NCI-H2196 (cell line): ENCODE measurements around the gene MCC.

Experiments
- DNase-seq: peaks from one replicate; lab custom pipeline; 2025; ENCODE audit not compliant: unreplicated experiment; lab: John Stamatoyannopoulos, UW

MCC gene

DNA sequence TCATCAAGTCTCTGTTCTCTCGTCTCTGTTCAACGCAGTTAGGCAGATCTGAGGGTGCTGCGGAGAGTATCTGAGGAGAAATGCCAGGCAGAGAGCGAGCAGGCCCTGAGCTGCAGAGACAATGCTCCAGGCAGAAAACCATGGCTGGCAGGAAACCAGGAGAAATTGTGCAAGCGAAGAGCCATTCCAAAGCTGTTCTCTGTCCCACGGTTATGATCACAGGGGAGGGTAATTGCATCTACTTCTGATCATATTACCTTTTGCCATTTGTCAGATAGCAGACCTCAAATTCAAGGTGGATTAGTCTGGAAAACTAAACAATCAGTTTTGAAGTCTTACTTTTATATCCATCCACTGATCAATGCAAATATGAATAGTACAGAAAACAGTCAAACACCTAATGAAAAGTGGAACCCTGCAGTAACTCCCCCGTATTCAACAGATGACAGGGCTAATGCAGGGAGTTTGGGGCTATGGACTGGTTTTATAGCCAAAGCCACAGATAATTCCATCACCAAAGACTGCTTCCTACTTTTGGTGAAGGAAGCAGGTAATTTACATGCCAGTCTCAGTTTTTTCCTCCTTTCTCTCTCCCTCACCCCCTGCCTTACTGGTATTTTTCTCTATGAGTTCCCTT, 283.6 kb downstream of the MCC start:
- DNase-seq: no peak

GRCh38 chr5:113203916-113204315, 284.3 kb downstream of the MCC start:
- DNase-seq: no peak

GRCh38 chr5:113202746-113203716, 285.2 kb downstream of the MCC start:
- DNase-seq: no peak

GRCh38 chr5:113202287-113202686, 286.0 kb downstream of the MCC start:
- DNase-seq: no peak

- DNase-seq: no peak
Measured at GRCh38 chr5:113201715-113202114, 286.5 kb downstream of the MCC start.

GRCh38 chr5:113199122-113199905, 288.9 kb downstream of the MCC start:
- no peak for DNase-seq

- DNase-seq: no peak
Measured at GRCh38 chr5:113197456-113198200, 290.6 kb downstream of the MCC start.

DNA sequence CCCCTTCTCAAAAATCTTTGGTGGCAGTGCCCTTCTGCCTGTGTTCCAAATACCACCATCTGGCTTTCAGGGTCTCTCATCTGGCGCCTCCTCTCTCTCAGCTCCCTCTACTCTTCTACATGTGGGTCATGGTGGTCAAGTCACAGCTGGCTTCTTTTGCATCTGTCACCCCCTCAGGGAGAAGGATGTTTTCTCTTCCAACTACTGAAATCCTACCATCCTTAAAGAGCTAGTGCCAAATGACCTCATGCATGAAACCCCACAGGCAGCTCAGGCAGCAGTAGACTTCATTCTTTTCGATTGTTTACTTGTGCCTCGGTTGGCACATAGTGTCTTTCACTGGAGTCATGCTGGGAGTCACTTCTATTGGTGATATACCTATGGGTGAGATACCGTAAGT, 292.5 kb downstream of the MCC start:
- no peak for DNase-seq

GRCh38 chr5:113195251-113195650, 293.0 kb downstream of the MCC start:
- DNase-seq: no peak

- no peak for DNase-seq
Measured at GRCh38 chr5:113194591-113194990, 293.7 kb downstream of the MCC start.

DNA sequence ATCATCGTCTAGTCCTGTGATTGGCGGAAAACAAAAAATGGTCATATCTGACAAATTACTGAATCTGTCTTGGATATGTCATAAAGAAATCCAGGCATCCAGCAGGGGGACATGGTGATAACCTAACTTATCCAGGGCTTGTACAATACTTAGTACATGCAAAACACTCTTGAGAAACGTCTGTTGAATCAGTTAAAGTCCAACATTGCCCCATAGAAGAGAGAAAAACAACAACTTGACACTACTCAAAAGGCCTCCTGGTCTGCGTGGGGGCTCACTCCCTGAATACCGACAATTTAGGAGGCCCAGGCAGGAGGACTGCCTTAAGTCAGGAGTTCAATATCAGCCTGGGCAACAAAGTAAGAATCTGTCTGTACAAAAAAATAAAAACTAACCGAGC, 294.1 kb downstream of the MCC start:
- no peak for DNase-seq

- no peak for DNase-seq
Measured at GRCh38 chr5:113193311-113193978, 294.8 kb downstream of the MCC start.

- DNase-seq: no peak
Measured at GRCh38 chr5:113192541-113192940, 295.7 kb downstream of the MCC start.

- no peak for DNase-seq
Measured at GRCh38 chr5:113190347-113190746, 297.9 kb downstream of the MCC start.

DNA sequence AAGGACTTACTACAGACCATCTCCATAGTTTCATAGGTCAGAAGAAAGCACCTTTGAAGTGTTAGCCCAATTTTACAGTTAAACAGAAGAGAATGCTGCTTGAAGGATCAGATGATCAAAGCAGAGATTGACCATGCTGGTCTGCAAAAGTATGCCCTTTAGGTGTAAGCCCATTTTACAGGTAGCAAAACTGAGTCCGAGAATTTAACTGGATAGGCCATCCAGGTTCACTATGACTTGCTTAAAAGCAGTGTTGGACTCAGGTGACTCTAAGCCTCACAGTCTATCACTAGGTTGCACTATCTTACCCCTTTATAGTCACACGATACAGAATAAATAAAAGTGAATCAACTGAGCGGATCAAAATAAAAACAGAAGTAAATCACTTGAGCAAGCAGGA, 299.0 kb downstream of the MCC start:
- DNase-seq: no peak

DNA sequence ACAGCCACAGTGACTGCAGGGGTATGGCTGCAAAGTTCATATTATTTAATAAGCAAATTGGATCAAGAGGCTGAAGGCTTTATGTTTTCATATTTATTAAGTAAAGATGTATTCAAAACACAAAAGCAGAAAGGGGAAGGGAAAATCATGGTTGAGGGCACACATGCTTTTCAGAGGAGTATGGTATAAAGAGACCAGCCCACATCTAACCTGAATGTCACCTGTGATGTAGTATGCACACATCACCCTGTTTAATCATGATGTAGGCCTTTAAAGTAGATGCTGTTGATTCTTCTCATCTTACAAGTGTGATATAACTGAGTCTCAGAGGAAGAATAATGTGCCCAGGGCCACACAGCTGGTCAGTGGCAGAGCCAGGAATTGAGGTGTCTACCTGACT, 299.8 kb downstream of the MCC start:
- no peak for DNase-seq

GRCh38 chr5:113187906-113188305, 300.3 kb downstream of the MCC start:
- no peak for DNase-seq

DNA sequence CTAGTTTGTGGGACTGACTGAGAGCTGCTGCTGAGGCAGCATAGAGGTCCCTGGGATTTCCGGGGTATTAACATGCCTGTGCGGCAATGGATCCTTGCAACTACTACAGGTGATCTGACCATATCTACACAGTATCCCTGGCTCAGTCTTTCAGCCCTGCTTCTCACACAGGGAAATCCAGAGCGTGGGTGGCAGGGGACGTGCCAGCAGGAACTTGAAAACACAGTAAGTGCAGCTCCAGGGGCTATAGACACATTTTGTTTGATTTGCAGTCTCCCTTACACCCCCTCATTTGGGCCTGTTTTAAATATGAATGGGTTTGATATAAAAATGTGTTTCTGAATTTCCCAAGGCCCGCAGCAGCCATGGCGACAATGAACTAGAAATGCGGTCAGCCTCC, 302.2 kb downstream of the MCC start:
- DNase-seq: no peak

DNA sequence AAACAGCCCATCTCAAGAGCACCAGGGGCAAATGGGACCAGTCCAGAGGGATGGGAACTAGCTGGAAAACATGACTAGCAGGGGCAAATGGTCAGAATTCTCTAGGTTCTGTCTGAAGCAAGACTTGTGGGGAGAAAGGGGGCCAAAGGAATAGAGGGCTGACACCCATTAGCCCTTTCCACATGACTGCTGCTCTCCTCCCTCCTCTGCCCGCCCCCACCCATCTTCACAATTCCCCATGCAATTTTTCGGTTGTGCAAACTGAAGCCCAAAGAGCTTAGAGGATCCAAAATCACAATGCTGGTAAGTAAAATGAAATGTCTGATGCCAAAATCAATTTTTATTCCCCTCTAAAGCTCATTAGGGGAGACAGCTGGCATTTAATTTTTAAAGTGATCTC, 304.6 kb downstream of the MCC start:
- DNase-seq: no peak

DNA sequence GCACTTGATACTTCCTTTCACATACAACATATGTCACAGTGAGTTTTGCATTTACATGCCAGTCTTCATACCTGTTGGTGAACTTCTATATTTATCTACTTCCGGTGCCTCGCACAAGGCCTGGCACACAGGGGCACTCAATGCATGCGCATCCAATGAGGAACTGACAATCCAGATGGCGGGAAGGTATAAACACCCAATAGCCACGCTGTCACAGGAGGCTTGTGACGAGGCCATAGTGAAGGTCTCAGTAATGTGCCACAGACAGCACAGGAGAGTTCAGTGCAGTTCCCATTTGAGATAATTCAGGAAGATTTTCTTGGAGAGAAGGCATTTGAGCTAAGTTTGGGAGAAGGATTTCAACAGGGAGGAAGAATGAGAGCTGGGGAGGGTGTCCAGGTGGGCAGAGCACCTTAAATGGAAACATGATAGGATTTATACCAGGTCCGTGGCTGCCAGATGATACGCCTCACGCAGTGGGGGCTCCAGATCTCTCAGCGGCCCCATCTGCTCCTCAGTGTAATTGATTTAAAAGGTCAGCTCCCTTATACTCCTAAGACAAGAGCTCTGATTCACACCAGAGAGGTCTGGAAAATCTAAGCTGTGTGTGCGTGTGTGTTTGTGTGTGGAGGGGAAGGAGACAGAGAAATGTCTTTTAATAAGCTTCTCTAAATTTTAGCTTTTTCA, 305.5 kb downstream of the MCC start:
- no peak for DNase-seq
